HG03064 (cell line): ENCODE measurements around the gene NRARP.
A peak's percentile ranks its signal among the peaks of the same experiment; 100 is the strongest.

Experiments used
- ATAC-seq: cut with Tn5 transposase; IDR thresholded peaks from one replicate; pipeline ENCODE4 v1.9.1; 2021; ENCODE audit warnings: low read depth; ENCODE audit not compliant: unreplicated experiment

Gene NRARP

GRCh38 chr9:137278721-137279711, 23.1 kb downstream of the NRARP start:
- no peak for ATAC-seq

- no peak for ATAC-seq
Observed at GRCh38 chr9:137278061-137278701, 23.9 kb downstream of the NRARP start.

GRCh38 chr9:137277329-137278041, 24.6 kb downstream of the NRARP start, which contains the start of gene TOR4A:
Gene TOR4A, plus strand, starts transcription at chr9:137277726. Its CDS starts 964 bp downstream, at chr9:137278690.
- ATAC-seq: peak; percentile 68

- no peak for ATAC-seq
Observed at GRCh38 chr9:137276473-137277328, 25.4 kb downstream of the NRARP start.

- no peak for ATAC-seq
Observed at GRCh38 chr9:137275588-137276472, 26.2 kb downstream of the NRARP start.

- ATAC-seq: no peak
Observed at GRCh38 chr9:137275203-137275587, 26.9 kb downstream of the NRARP start.

GRCh38 chr9:137273611-137274320, 28.3 kb downstream of the NRARP start:
- ATAC-seq: no peak

GRCh38 chr9:137273095-137273490, 29.0 kb downstream of the NRARP start:
- ATAC-seq: no peak

- no peak for ATAC-seq
Observed at GRCh38 chr9:137272241-137273094, 29.6 kb downstream of the NRARP start.

GRCh38 chr9:137271696-137272076, 30.4 kb downstream of the NRARP start:
- ATAC-seq: no peak

GRCh38 chr9:137270929-137271695, 31.0 kb downstream of the NRARP start:
- ATAC-seq: no peak

- ATAC-seq: no peak
Observed at GRCh38 chr9:137269231-137269772, 32.8 kb downstream of the NRARP start.

GRCh38 chr9:137268538-137269201, 33.4 kb downstream of the NRARP start:
- no peak for ATAC-seq

GRCh38 chr9:137267933-137268355, 34.1 kb downstream of the NRARP start:
- no peak for ATAC-seq

GRCh38 chr9:137266585-137267453, 35.3 kb downstream of the NRARP start:
- ATAC-seq: no peak
